ENCODE data around the gene HDAC1. TPM values are rescaled to one million over a fixed set of nuclear protein-coding genes. Genes with fewer than 3 reads are reported as not detected.
A peak's percentile ranks its signal among the peaks of the same experiment; 100 is the strongest.

HDAC1 gene
- 100 to 1,000 TPM; 226 to 230 TPM for total RNA-seq

GRCh38 chr1:32291708-32292538, at the start of gene HDAC1:
HDAC1 (plus strand) TSS chr1:32292083; CDS start chr1:32292170, 87 bp downstream.
- POLR2A ChIA-PET, result interaction anchor here (0.6 to 1.2 kb wide), 5 partner anchors 18 to 146 kb away, joined by 3 read pairs; no protein-coding TSS in a partner anchor
- Mint-ChIP-seq H3K9me3 (no peaks in the 10 kb centered on the region), H3K36me3 (ENCODE audit: low read depth) (peaks cover 38% of the 10 kb centered on the region), H3K27ac (peak within 1 kb of the TSS; percentile 97), H3K4me1 (peaks cover 59% of the 10 kb centered on the region), H3K27me3 (no peaks in the 10 kb centered on the region), H3K4me3 (peak within 1 kb of the TSS; percentile 100)
- CTCF ChIA-PET, result interaction anchor here (0.7 to 1.9 kb wide), 13 partner anchors 9 to 191 kb away, joined by 3 to 7 read pairs (median 4); no protein-coding TSS in a partner anchor
- DNase-seq, result peak; percentile 97

- H3K4me1 Mint-ChIP-seq, result peaks cover 50% of the 10 kb centered on the region
- H3K27me3 Mint-ChIP-seq, result no peaks in the 10 kb centered on the region
- H3K4me3 Mint-ChIP-seq, result no peak overlapping the region
- ChIA-PET POLR2A (no interaction called here), CTCF (interaction anchor here (0.7 to 1.7 kb wide), 5 partner anchors 10 to 90 kb away, joined by 3 to 7 read pairs (median 5); no protein-coding TSS in a partner anchor)
- no peak for DNase-seq
- no peaks in the 10 kb centered on the region for H3K36me3 Mint-ChIP-seq (ENCODE audit: low read depth)
- H3K27ac Mint-ChIP-seq, result no peak overlapping the region
- no peaks in the 10 kb centered on the region for H3K9me3 Mint-ChIP-seq
Measured at GRCh38 chr1:32242341-32242851, 49.5 kb upstream of the HDAC1 start.

- Mint-ChIP-seq H3K9me3 (no peaks in the 10 kb centered on the region), H3K27me3 (no peaks in the 10 kb centered on the region), H3K36me3 (ENCODE audit: low read depth) (peaks cover 11% of the 10 kb centered on the region), H3K27ac (peak within 1 kb of the TSS; percentile 87), H3K4me1 (peaks cover 57% of the 10 kb centered on the region), H3K4me3 (peak within 1 kb of the TSS; percentile 59)
- DNase-seq, result no peak
- ChIA-PET CTCF (interaction anchor here (0.8 to 4.7 kb wide), 6 partner anchors 7 to 96 kb away, joined by 3 to 52 read pairs (median 3); no protein-coding TSS in a partner anchor), POLR2A (no interaction called here)
Measured at GRCh38 chr1:32246888-32247273, 45.0 kb upstream of the HDAC1 start, which contains the start of gene FAM167B. FAM167B (plus strand) TSS chr1:32247222; CDS start chr1:32247422, 200 bp downstream.

GRCh38 chr1:32247452-32247851, 44.4 kb upstream of the HDAC1 start:
- no peaks in the 10 kb centered on the region for H3K27me3 Mint-ChIP-seq
- H3K36me3 Mint-ChIP-seq (ENCODE audit: low read depth), result peaks cover 16% of the 10 kb centered on the region
- peaks cover 51% of the 10 kb centered on the region for H3K4me1 Mint-ChIP-seq
- ChIA-PET POLR2A (no interaction called here), CTCF (interaction anchor here (0.6 to 4.7 kb wide), 23 partner anchors 8 to 575 kb away, joined by 3 to 52 read pairs (median 5); partner anchors contain the start of genes CCDC28B and KPNA6)
- no peak overlapping the region for H3K4me3 Mint-ChIP-seq
- DNase-seq, result no peak
- no peaks in the 10 kb centered on the region for H3K9me3 Mint-ChIP-seq
- peak overlapping the region; percentile 87 for H3K27ac Mint-ChIP-seq

GRCh38 chr1:32247983-32248889, 43.6 kb upstream of the HDAC1 start:
- Mint-ChIP-seq H3K4me3 (peak overlapping the region; percentile 59), H3K27me3 (no peaks in the 10 kb centered on the region), H3K36me3 (ENCODE audit: low read depth) (peaks cover 24% of the 10 kb centered on the region), H3K4me1 (peaks cover 47% of the 10 kb centered on the region), H3K9me3 (no peaks in the 10 kb centered on the region), H3K27ac (peak overlapping the region; percentile 96)
- CTCF ChIA-PET, result interaction anchor here (0.6 to 4.7 kb wide), 39 partner anchors 9 to 574 kb away, joined by 3 to 52 read pairs (median 4); partner anchors contain the start of genes CCDC28B, FAM229A, KPNA6 and TSSK3
- POLR2A ChIA-PET, result interaction anchor here (0.6 to 1.2 kb wide), 5 partner anchors 33 to 576 kb away, joined by 3 to 5 read pairs (median 3); partner anchors contain the start of genes HDAC1 and MARCKSL1
- DNase-seq, result peak; percentile 78

GRCh38 chr1:32249831-32250525, 41.9 kb upstream of the HDAC1 start:
- Mint-ChIP-seq H3K36me3 (ENCODE audit: low read depth) (peaks cover 38% of the 10 kb centered on the region), H3K27ac (peak overlapping the region; percentile 96), H3K4me1 (peaks cover 52% of the 10 kb centered on the region), H3K4me3 (peak overlapping the region; percentile 95), H3K9me3 (no peaks in the 10 kb centered on the region), H3K27me3 (no peaks in the 10 kb centered on the region)
- ChIA-PET POLR2A (interaction anchor here (0.6 to 1.6 kb wide), 5 partner anchors 10 to 1487 kb away, joined by 3 to 6 read pairs (median 4); partner anchors contain the start of gene MARCKSL1), CTCF (interaction anchor here (0.6 to 4.7 kb wide), 15 partner anchors 9 to 218 kb away, joined by 3 to 52 read pairs (median 6); partner anchors contain the start of gene KPNA6)
- peak; percentile 90 for DNase-seq

GRCh38 chr1:32250893-32251716, 40.8 kb upstream of the HDAC1 start, which contains the start of gene LCK:
LCK (plus strand) TSS chr1:32251265; CDS start chr1:32274330, 23,065 bp downstream.
- ChIA-PET CTCF (interaction anchor here (0.7 to 4.7 kb wide), 9 partner anchors 8 to 36 kb away, joined by 3 to 52 read pairs (median 5); no protein-coding TSS in a partner anchor), POLR2A (interaction anchor here (0.6 kb wide), 1 partner anchor 40 kb away, joined by 5 read pairs; no protein-coding TSS in a partner anchor)
- Mint-ChIP-seq H3K36me3 (ENCODE audit: low read depth) (peaks cover 44% of the 10 kb centered on the region), H3K9me3 (no peaks in the 10 kb centered on the region), H3K27ac (peak within 1 kb of the TSS; percentile 96), H3K27me3 (no peaks in the 10 kb centered on the region), H3K4me1 (peaks cover 54% of the 10 kb centered on the region), H3K4me3 (peak within 1 kb of the TSS; percentile 95)
- DNase-seq, result peak; percentile 70

GRCh38 chr1:32255072-32256071, 36.5 kb upstream of the HDAC1 start:
- H3K27me3 Mint-ChIP-seq, result no peaks in the 10 kb centered on the region
- DNase-seq, result peak; percentile 54
- H3K9me3 Mint-ChIP-seq, result no peaks in the 10 kb centered on the region
- CTCF ChIA-PET, result interaction anchor here (0.5 to 6.9 kb wide), 9 partner anchors 6 to 142 kb away, joined by 3 to 52 read pairs (median 3); partner anchors contain the start of genes FAM167B and LCK
- H3K4me3 Mint-ChIP-seq, result peak overlapping the region; percentile 95
- POLR2A ChIA-PET, result interaction anchor here (0.6 to 0.7 kb wide), 2 partner anchors 19 to 36 kb away, joined by 3 to 5 read pairs; partner anchors contain the start of gene HDAC1
- H3K36me3 Mint-ChIP-seq (ENCODE audit: low read depth), result peaks cover 71% of the 10 kb centered on the region
- peaks cover 47% of the 10 kb centered on the region for H3K4me1 Mint-ChIP-seq
- peak overlapping the region; percentile 92 for H3K27ac Mint-ChIP-seq

GRCh38 chr1:32256473-32257226, 35.2 kb upstream of the HDAC1 start:
- Mint-ChIP-seq H3K36me3 (ENCODE audit: low read depth) (peaks cover 68% of the 10 kb centered on the region), H3K4me3 (peak overlapping the region; percentile 81), H3K27ac (peak overlapping the region; percentile 92), H3K9me3 (no peaks in the 10 kb centered on the region), H3K4me1 (peaks cover 45% of the 10 kb centered on the region), H3K27me3 (no peaks in the 10 kb centered on the region)
- no peak for DNase-seq
- CTCF ChIA-PET, result interaction anchor here (0.6 to 6.9 kb wide), 9 partner anchors 7 to 244 kb away, joined by 3 to 52 read pairs (median 3); partner anchors contain the start of genes FAM167B and LCK
- POLR2A ChIA-PET, result no interaction called here

All from activated CD4-positive, alpha-beta T cell treated with anti-CD3 and anti-CD28 coated beads, Interleukin-2, amount 10 ng/mL, durations not matched to agents 7 days and 5 days (primary cell).